SK-N-SH (cell line): Measurements from ENCODE around the gene GFRA3. TPM values are rescaled to one million over a fixed set of nuclear protein-coding genes. Genes with fewer than 3 reads are reported as not detected.

Source experiments
- CTCF ChIA-PET: fragments of 300-600, 350-600 bp; formaldehyde crosslinking; extraction: SDS; loops from one replicate; lab custom pipeline; 2021; lab: Yijun Ruan, JAX
- POLR2A ChIA-PET: fragments of 350-600 bp; sonication (Branson Sonifier 250); formaldehyde crosslinking; extraction: SDS; loops from one replicate; lab custom pipeline; 2020; ENCODE audit warnings: antibody characterized with exemption, inconsistent platforms; lab: Yijun Ruan, JAX
- DNase-seq: peaks from one replicate; pipeline ENCODE4 v3.0.0; 2012
- H2AFZ ChIP-seq: fragments of 200-600 bp; sonication (generic); 2 replicates; pipeline ENCODE4 v1.8.1; 2016; ENCODE audit warnings: antibody characterized with exemption, mild to moderate bottlenecking, low read depth
- H3F3A ChIP-seq: fragments of 200-600 bp; sonication (generic); replicated peaks from 2 replicates; pipeline ENCODE3; 2016; ENCODE audit warnings: antibody characterized with exemption, mild to moderate bottlenecking; ENCODE audit not compliant: insufficient read depth
- H3K27ac ChIP-seq, 2 experiments: fragments of 200-500 bp in 1 of 2; fragments of 200-600 bp in 1 of 2; sonication (Bioruptor generic) in 1 of 2; sonication (generic), shearing (Covaris generic) in 1 of 2; 2 replicates each; pipeline versions ENCODE4 v1.5.1 to v1.6.1; 2014 to 2016; ENCODE audit warnings: low read depth in 2 of 2, inconsistent platforms in 1 of 2, low read length in 1 of 2, mild to moderate bottlenecking in 1 of 2, mixed read lengths in 1 of 2
- H3K27me3 ChIP-seq: fragments of 200-600 bp; sonication (generic), shearing (Covaris generic); 2 replicates; pipeline ENCODE4 v1.6.1; 2016; ENCODE audit warnings: mixed run types; ENCODE audit not compliant: insufficient read depth
- H3K36me3 ChIP-seq, 2 experiments: fragments of 200-500 bp in 1 of 2; fragments of 200-600 bp in 1 of 2; sonication (Bioruptor generic) in 1 of 2; sonication (generic) in 1 of 2; replicated peaks in 1 of 2; 2 replicates each; pipeline versions ENCODE3 to v1.5.1; 2014 to 2016; ENCODE audit warnings: low read length in 1 of 2, mild to moderate bottlenecking in 1 of 2; ENCODE audit not compliant: insufficient read depth in 2 of 2, control insufficient read depth in 1 of 2
- H3K4me1 ChIP-seq, 2 experiments: fragments of 200-500 bp in 1 of 2; fragments of 200-600 bp in 1 of 2; sonication (Bioruptor generic) in 1 of 2; sonication (generic), shearing (Covaris generic) in 1 of 2; 2 replicates each; pipeline versions ENCODE4 v1.5.1 to v1.6.1; 2014 to 2016; ENCODE audit warnings: low read depth in 1 of 2, low read length in 1 of 2, mixed run types in 1 of 2; ENCODE audit not compliant: insufficient read depth in 2 of 2, control insufficient read depth in 1 of 2
- H3K4me2 ChIP-seq: fragments of 200-600 bp; sonication (generic), shearing (Covaris generic); 2 replicates; pipeline ENCODE4 v1.6.1; 2017; ENCODE audit warnings: mixed run types
- H3K4me3 ChIP-seq, 2 experiments: fragments of 200-500 bp in 1 of 2; fragments of 200-600 bp in 1 of 2; sonication (Bioruptor generic) in 1 of 2; sonication (generic), shearing (Covaris generic) in 1 of 2; 2 replicates each; pipeline versions ENCODE4 v1.5.1 to v1.8.1; 2014 to 2016; ENCODE audit warnings: low read depth in 2 of 2, inconsistent platforms in 1 of 2, low read length in 1 of 2, mild to moderate bottlenecking in 1 of 2, mixed read lengths in 1 of 2, moderate library complexity in 1 of 2
- H3K79me2 ChIP-seq: fragments of 200-600 bp; sonication (generic); 2 replicates; pipeline ENCODE4 v1.8.1; 2017; ENCODE audit warnings: mild to moderate bottlenecking; ENCODE audit not compliant: insufficient read depth
- H3K9ac ChIP-seq: fragments of 200-600 bp; sonication (generic); 2 replicates; pipeline ENCODE4 v1.6.1; 2017; ENCODE audit warnings: mixed run types
- H3K9me2 ChIP-seq: fragments of 200-600 bp; sonication (generic); 2 replicates; pipeline ENCODE4 v1.6.1; 2017; ENCODE audit warnings: mixed run types
- H3K9me3 ChIP-seq: fragments of 200-600 bp; sonication (generic); 2 replicates; pipeline ENCODE4 v1.6.1; 2017; ENCODE audit warnings: mixed run types, mild to moderate bottlenecking, moderate library complexity
- H4K20me1 ChIP-seq: fragments of 200-600 bp; sonication (generic); 2 replicates; pipeline ENCODE4 v1.6.1; 2017; ENCODE audit warnings: mild to moderate bottlenecking, mixed run types; ENCODE audit not compliant: insufficient read depth
- CHD2 ChIP-seq: fragments of 150-350 bp; IDR thresholded peaks from 2 replicates; pipeline ENCODE4 v1.6.1; 2018; ENCODE audit warnings: low read length; ENCODE audit not compliant: partially characterized antibody
- CTCF ChIP-seq: fragments of 200-600 bp; sonication (generic); IDR thresholded peaks from 2 replicates; pipeline ENCODE4 v1.6.1; 2017; ENCODE audit warnings: antibody characterized with exemption, mild to moderate bottlenecking, moderate library complexity
- EP300 ChIP-seq, 2 experiments: IDR thresholded peaks; 2 replicates each; pipeline versions ENCODE4 v1.4.0 to v1.6.1; 2012; ENCODE audit warnings: borderline replicate concordance in 1 of 2, low read depth in 1 of 2, low read length in 1 of 2
- EZH2phosphoT487 ChIP-seq: fragments of 200-600 bp; sonication (generic); IDR thresholded peaks from 2 replicates; pipeline ENCODE4 v1.6.1; 2017; ENCODE audit warnings: low read depth, mixed run types, mild to moderate bottlenecking, antibody characterized with exemption, moderate library complexity, borderline replicate concordance
- FOXJ3 ChIP-seq: sonication (generic); formaldehyde crosslinking; IDR thresholded peaks from 2 replicates; pipeline ENCODE4 v1.5.1; 2020; ENCODE audit warnings: mild to moderate bottlenecking, missing genetic modification reagents
- FOXM1 ChIP-seq: IDR thresholded peaks from 2 replicates; pipeline ENCODE4 v1.4.0; 2012; ENCODE audit warnings: low read depth, mild to moderate bottlenecking
- GABPA ChIP-seq: IDR thresholded peaks from 2 replicates; pipeline ENCODE4 v1.4.0; 2012; ENCODE audit warnings: low read depth, mild to moderate bottlenecking
- GATA2 ChIP-seq: sonication (generic); formaldehyde crosslinking; IDR thresholded peaks from 2 replicates; pipeline ENCODE4 v1.5.0; 2020; ENCODE audit warnings: mild to moderate bottlenecking, missing genetic modification reagents
- JUND ChIP-seq: IDR thresholded peaks from 2 replicates; pipeline ENCODE4 v1.4.0; 2012
- NRF1 ChIP-seq: IDR thresholded peaks from 2 replicates; pipeline ENCODE4 v1.6.1; 2012; ENCODE audit warnings: low read depth, mild to moderate bottlenecking, low read length
- POLR2AphosphoS5 ChIP-seq: IDR thresholded peaks from 2 replicates; pipeline ENCODE4 v1.6.1; 2012; ENCODE audit warnings: low read depth, low read length
- RCOR1 ChIP-seq: fragments of 150-350 bp; IDR thresholded peaks from 2 replicates; pipeline ENCODE4 v1.6.1; 2017; ENCODE audit warnings: antibody characterized with exemption, low read length
- REST ChIP-seq: IDR thresholded peaks from 2 replicates; pipeline ENCODE4 v1.6.1; 2012; ENCODE audit warnings: mild to moderate bottlenecking, low read depth, low read length, moderate library complexity
- RXRA ChIP-seq: IDR thresholded peaks from 2 replicates; pipeline ENCODE4 v1.4.0; 2012; ENCODE audit warnings: low read depth, mild to moderate bottlenecking, borderline replicate concordance
- SIN3A ChIP-seq: IDR thresholded peaks from 2 replicates; pipeline ENCODE4 v1.6.1; 2012; ENCODE audit warnings: low read depth, mild to moderate bottlenecking, low read length, moderate library complexity, borderline replicate concordance
- TAF1 ChIP-seq: IDR thresholded peaks from 2 replicates; pipeline ENCODE4 v1.6.1; 2012; ENCODE audit warnings: low read depth, mild to moderate bottlenecking, low read length, moderate library complexity, borderline replicate concordance
- TEAD4 ChIP-seq: IDR thresholded peaks from 2 replicates; pipeline ENCODE4 v1.4.0; 2012; ENCODE audit warnings: mild to moderate bottlenecking, borderline replicate concordance; ENCODE audit not compliant: insufficient read depth
- USF1 ChIP-seq: IDR thresholded peaks from 2 replicates; pipeline ENCODE4 v1.4.0; 2012; ENCODE audit warnings: low read depth, borderline replicate concordance
- USF2 ChIP-seq: fragments of 150-350 bp; IDR thresholded peaks from 2 replicates; pipeline ENCODE4 v1.6.1; 2017; ENCODE audit warnings: antibody characterized with exemption, low read length, low read depth, borderline replicate concordance
- YY1 ChIP-seq: IDR thresholded peaks from 2 replicates; pipeline ENCODE4 v1.4.0; 2012; ENCODE audit warnings: low read depth, mild to moderate bottlenecking
- whole genome bisulfite sequencing: methylation state at CpG from one replicate; pipeline ENCODE4 v1.1.6; 2017; ENCODE audit warnings: low lambda C conversion rate; 5-methylcytosine and 5-hydroxymethylcytosine counted together
- polyA plus RNA-seq, 3 experiments: library from polyadenylated mRNA; depleted of rRNA; stranded (reverse); fragments of >200 nt; gene quantifications; 2 replicates each; pipeline ENCODE4 v1.2.3, GENCODE V29; 2012

Gene GFRA3
- polyA plus RNA-seq, 1 of the 3 experiments (the other 2 are of a cell fraction) = 0.15 TPM

GRCh38 chr5:138273834-138274188 is 610 bp downstream of the GFRA3 start (continued):
- TF ChIP-seq RCOR1 = no peak

- H3K27ac ChIP-seq = no peak overlapping the region
- no peaks in the 10 kb centered on the region for H3K9me2 ChIP-seq
- no peaks in the 10 kb centered on the region for H3K79me2 ChIP-seq
- H3K36me3 ChIP-seq = no peaks in the 10 kb centered on the region
- H4K20me1 ChIP-seq = no peaks in the 10 kb centered on the region
- H3F3A ChIP-seq = peaks cover 6% of the 10 kb centered on the region
- ChIA-PET CTCF (no interaction called here), POLR2A (no interaction called here)
- H3K9ac ChIP-seq = no peak overlapping the region
- H2AFZ ChIP-seq = no peak overlapping the region
- 94% methylated on average over 4 of the region's 4 CpGs for WGBS
- DNase-seq = no peak
- peaks cover 0 to 22% of the 10 kb centered on the region in 2 experiments; a peak in 2 of 4 replicates for H3K4me1 ChIP-seq
- no peaks in the 10 kb centered on the region for H3K27me3 ChIP-seq
- no peak overlapping the region for H3K4me3 ChIP-seq
- H3K9me3 ChIP-seq = no peaks in the 10 kb centered on the region
- TF ChIP-seq EP300 (IDR thresholded peaks at IDR 0.05; ENCODE audit: borderline replicate concordance in 1 of 2, low read depth in 1 of 2, low read length in 1 of 2) (no peak), GATA2 (CRISPR knock-in tag) (no peak)
- TF ChIP-seq, all 33 proteins: peak for 0
- no peak overlapping the region for H3K4me2 ChIP-seq
Measured at GRCh38 chr5:138272681-138273080, 1.7 kb downstream of the GFRA3 start.

- H3K4me3 ChIP-seq = no peak overlapping the region
- peaks cover 0 to 19% of the 10 kb centered on the region in 2 experiments; a peak in 2 of 4 replicates for H3K4me1 ChIP-seq
- H3K36me3 ChIP-seq = no peaks in the 10 kb centered on the region
- POLR2A ChIA-PET = no interaction called here
- peaks cover 6% of the 10 kb centered on the region for H3F3A ChIP-seq
- H2AFZ ChIP-seq = no peak overlapping the region
- no peak for TF ChIP-seq YY1
- no peak for TF ChIP-seq USF1
- TF ChIP-seq FOXM1 = no peak
- TF ChIP-seq RXRA = no peak
- TF ChIP-seq EZH2phosphoT487 = no peak
- TF ChIP-seq USF2 = no peak
- no peak for TF ChIP-seq NRF1
- no peak for TF ChIP-seq JUND
- no peak for TF ChIP-seq CTCF
- no peak for TF ChIP-seq TEAD4
- TF ChIP-seq TAF1 = no peak
- TF ChIP-seq FOXJ3 (CRISPR knock-in tag) = no peak
- TF ChIP-seq CHD2 = no peak
- no peak for TF ChIP-seq REST
- no peak for TF ChIP-seq SIN3A
- TF ChIP-seq GABPA = no peak
- no peak for TF ChIP-seq POLR2AphosphoS5
- TF ChIP-seq, all 33 proteins: peak for 0
- no peak overlapping the region for H3K9ac ChIP-seq
- H4K20me1 ChIP-seq = no peaks in the 10 kb centered on the region
- no peaks in the 10 kb centered on the region for H3K27me3 ChIP-seq
- DNase-seq = no peak
- 85% methylated on average over 5 of the region's 5 CpGs for WGBS
- no peaks in the 10 kb centered on the region for H3K9me3 ChIP-seq
- CTCF ChIA-PET = no interaction called here
- H3K9me2 ChIP-seq = no peaks in the 10 kb centered on the region
- H3K27ac ChIP-seq = no peak overlapping the region
- no peaks in the 10 kb centered on the region for H3K79me2 ChIP-seq
- no peak overlapping the region for H3K4me2 ChIP-seq
Measured at GRCh38 chr5:138271281-138271680, 3.1 kb downstream of the GFRA3 start.
